Activated CD4-positive, alpha-beta memory T cell treated with anti-CD3 and anti-CD28 coated beads, Interleukin-2, amount 10 ng/mL, durations not matched to agents 7 days and 5 days (primary cell): ENCODE results near the gene GRAPL. TPM values are rescaled to one million over a fixed set of nuclear protein-coding genes. Genes with fewer than 3 reads are reported as not detected.
"Not testable (repeated sequence)": the region's sequence is repeated elsewhere in the genome, so short reads cannot be mapped to it uniquely, and the experiment has no call there.

Experiments used
- CTCF ChIA-PET: fragments of 350-600 bp; sonication (Branson Sonifier 250); formaldehyde crosslinking; loops from one replicate; lab custom pipeline; 2021; ENCODE audit warnings: antibody characterized with exemption, inconsistent platforms; lab: Charles Lee
- POLR2A ChIA-PET: fragments of 350-600 bp; sonication (Branson Sonifier 250); formaldehyde crosslinking; loops from one replicate; lab custom pipeline; 2021; ENCODE audit warnings: antibody characterized with exemption; lab: Charles Lee
- DNase-seq: peaks from one replicate; pipeline ENCODE4 v3.0.0-alpha.2; 2020
- H3K27ac Mint-ChIP-seq: one replicate; pipeline ENCODE4 v1.8.0; 2021; ENCODE audit warnings: mild to moderate bottlenecking, mixed read lengths
- H3K27me3 Mint-ChIP-seq: one replicate; pipeline ENCODE4 v1.8.0; 2021; ENCODE audit warnings: mixed read lengths
- H3K36me3 Mint-ChIP-seq: one replicate; pipeline ENCODE4 v1.8.0; 2021; ENCODE audit warnings: low read depth, mixed read lengths
- H3K4me1 Mint-ChIP-seq: one replicate; pipeline ENCODE4 v1.8.0; 2021; ENCODE audit warnings: mixed read lengths
- H3K4me3 Mint-ChIP-seq: one replicate; pipeline ENCODE4 v1.8.0; 2021; ENCODE audit warnings: mild to moderate bottlenecking, mixed read lengths
- H3K9me3 Mint-ChIP-seq: one replicate; pipeline ENCODE4 v1.8.0; 2021; ENCODE audit warnings: mixed read lengths
- total RNA-seq, 2 experiments: library from RNA; stranded (reverse); gene quantifications; one replicate each; pipeline ENCODE4 v1.2.3, GENCODE V29; 2021

GRAPL gene
- total RNA-seq, 2 experiments from 2014 or later: 9.2 to 10.1 TPM

DNA sequence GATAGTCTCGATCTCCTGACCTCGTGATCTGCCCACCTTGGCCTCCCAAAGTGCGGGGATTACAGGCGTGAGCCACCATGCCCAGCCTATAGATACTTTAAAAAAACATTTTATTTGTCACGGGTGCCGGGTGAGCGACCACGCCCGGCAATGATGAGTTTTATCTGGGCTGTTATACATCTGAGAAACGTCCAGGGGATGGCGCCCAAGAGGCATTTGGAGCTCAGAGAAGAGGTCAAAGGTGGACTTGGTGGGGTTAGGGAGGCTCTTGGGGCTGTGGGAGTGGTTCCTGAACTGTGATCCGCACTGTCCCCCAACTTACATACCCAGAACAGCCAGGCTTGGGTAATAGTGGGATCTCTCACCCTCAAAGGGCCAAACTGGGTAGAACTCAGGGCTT, 8.7 kb upstream of the GRAPL start:
- DNase-seq, H3K4me1 Mint-ChIP-seq, H3K9me3 Mint-ChIP-seq, CTCF ChIA-PET, H3K27ac Mint-ChIP-seq, H3K36me3 Mint-ChIP-seq, H3K4me3 Mint-ChIP-seq, POLR2A ChIA-PET, H3K27me3 Mint-ChIP-seq: not testable (repeated sequence)

DNA sequence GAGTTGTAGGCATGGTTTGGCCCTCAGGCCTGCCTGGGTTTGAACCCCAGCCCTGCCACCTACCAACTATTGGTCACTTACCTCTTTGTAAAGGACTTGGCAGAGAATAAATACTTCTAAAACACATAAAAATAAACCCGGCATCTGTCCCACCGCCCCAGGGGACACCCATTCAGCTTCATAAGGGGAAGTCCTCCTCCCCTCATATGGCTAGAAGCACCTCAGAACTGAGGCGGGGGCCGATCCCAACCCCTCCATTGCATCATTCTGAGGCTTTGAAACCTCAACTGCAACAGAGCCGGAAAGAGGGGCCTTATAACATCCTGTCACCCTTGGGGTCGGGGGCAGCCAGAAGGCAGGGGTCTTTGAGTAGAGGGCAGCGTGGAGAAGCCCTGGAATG, 2.1 kb upstream of the GRAPL start:
- H3K4me1 Mint-ChIP-seq, H3K9me3 Mint-ChIP-seq, H3K27ac Mint-ChIP-seq, CTCF ChIA-PET, H3K27me3 Mint-ChIP-seq, H3K4me3 Mint-ChIP-seq, POLR2A ChIA-PET, H3K36me3 Mint-ChIP-seq, DNase-seq: not testable (repeated sequence)

DNA sequence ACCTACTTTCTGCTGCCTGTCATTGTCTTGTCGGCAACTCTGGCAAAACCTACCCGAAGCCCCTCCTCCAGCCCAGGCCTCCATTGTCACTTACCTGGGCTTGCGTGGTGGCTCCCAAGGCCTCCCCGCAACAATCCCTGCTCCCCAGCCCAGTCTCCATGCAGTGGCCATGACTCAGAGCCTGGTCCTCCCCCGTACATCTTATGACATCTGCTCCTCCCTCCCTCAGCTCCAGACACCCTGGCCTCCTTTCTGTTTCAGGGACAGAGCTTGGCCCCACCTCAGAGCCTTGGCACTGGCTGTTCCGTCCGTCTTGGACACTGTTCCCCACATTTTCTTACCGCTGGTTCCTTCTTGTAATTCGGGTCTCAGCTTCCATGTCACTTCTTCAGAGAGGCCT, 2.1 kb downstream of the GRAPL start:
- POLR2A ChIA-PET, H3K27me3 Mint-ChIP-seq, H3K27ac Mint-ChIP-seq, CTCF ChIA-PET, H3K4me3 Mint-ChIP-seq, DNase-seq, H3K36me3 Mint-ChIP-seq, H3K9me3 Mint-ChIP-seq, H3K4me1 Mint-ChIP-seq: not testable (repeated sequence)

DNA sequence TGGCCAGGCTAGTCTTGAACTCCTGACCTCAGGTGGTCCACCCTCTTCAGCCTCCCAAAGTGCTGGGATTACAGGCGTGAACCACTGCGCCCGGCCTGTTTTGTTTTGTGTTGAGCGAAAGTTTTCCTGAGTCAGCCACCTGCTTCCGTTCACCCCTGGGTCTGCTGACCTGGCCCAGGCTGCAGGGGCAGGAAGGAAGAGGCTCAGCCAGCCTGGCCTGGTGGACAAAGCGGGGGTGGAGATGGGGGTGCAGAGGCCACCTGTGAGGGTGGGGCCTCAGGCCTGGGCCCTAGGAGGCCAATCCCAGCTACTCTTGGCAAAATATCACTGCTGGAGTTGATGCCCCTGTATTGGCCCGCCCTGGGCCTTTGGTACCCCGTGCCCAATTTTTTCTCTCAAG, 3.7 kb downstream of the GRAPL start:
- H3K36me3 Mint-ChIP-seq, DNase-seq, H3K9me3 Mint-ChIP-seq, H3K27me3 Mint-ChIP-seq, H3K4me3 Mint-ChIP-seq, H3K4me1 Mint-ChIP-seq, CTCF ChIA-PET, POLR2A ChIA-PET, H3K27ac Mint-ChIP-seq: not testable (repeated sequence)

DNA sequence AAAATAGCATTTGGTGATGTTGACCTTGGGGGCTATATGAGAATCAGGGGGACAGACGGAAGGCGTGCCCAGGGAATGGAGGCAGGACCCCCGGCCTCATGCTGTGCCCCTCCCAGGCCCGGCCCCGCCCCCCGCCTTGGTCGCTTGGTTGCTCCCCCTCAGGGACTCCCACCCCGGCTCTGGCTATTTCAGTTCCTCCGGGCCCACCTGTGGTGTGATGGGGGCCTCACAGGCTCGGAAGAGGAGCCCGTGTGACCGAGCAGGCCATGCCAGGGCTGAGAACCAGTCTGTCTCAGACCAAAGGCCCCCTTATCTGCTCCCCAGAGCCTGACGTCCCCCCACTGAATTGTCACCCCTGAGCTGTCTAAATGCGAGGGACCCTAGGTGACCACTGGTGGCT, 4.4 kb downstream of the GRAPL start:
- H3K27me3 Mint-ChIP-seq, H3K4me1 Mint-ChIP-seq, H3K9me3 Mint-ChIP-seq, H3K36me3 Mint-ChIP-seq, H3K27ac Mint-ChIP-seq, CTCF ChIA-PET, DNase-seq, H3K4me3 Mint-ChIP-seq, POLR2A ChIA-PET: not testable (repeated sequence)

- H3K27ac Mint-ChIP-seq, H3K36me3 Mint-ChIP-seq, H3K4me3 Mint-ChIP-seq, H3K4me1 Mint-ChIP-seq, POLR2A ChIA-PET, CTCF ChIA-PET, DNase-seq, H3K27me3 Mint-ChIP-seq, H3K9me3 Mint-ChIP-seq: not testable (repeated sequence)
Measured at GRCh38 chr17:19133793-19134192, 6.4 kb downstream of the GRAPL start.

DNA sequence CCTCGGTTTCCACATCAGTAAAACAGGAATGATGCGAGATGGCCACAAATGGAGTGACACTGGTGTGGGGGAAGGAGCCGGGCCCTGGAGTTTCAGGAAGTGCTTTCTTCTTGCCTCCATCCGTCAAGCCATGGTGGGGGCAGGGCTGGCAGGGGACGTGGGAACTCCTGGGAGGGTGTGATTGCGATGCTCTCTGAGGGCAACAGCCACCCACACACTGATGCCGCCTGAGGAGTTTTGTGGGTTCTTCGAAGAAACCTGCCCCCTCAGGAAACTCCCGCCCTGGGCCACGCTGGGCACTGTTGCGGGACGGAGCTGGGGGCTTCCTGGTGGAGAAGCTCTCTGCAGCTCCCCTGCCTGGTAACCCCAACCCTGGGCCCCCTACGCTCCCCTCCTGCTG, 8.0 kb downstream of the GRAPL start:
- H3K27ac Mint-ChIP-seq, H3K27me3 Mint-ChIP-seq, H3K9me3 Mint-ChIP-seq, H3K4me3 Mint-ChIP-seq, POLR2A ChIA-PET, DNase-seq, H3K4me1 Mint-ChIP-seq, H3K36me3 Mint-ChIP-seq, CTCF ChIA-PET: not testable (repeated sequence)

- DNase-seq, H3K4me3 Mint-ChIP-seq, POLR2A ChIA-PET, H3K27ac Mint-ChIP-seq, H3K36me3 Mint-ChIP-seq, H3K9me3 Mint-ChIP-seq, H3K27me3 Mint-ChIP-seq, CTCF ChIA-PET, H3K4me1 Mint-ChIP-seq: not testable (repeated sequence)
Measured at GRCh38 chr17:19136138-19136537, 8.7 kb downstream of the GRAPL start.

DNA sequence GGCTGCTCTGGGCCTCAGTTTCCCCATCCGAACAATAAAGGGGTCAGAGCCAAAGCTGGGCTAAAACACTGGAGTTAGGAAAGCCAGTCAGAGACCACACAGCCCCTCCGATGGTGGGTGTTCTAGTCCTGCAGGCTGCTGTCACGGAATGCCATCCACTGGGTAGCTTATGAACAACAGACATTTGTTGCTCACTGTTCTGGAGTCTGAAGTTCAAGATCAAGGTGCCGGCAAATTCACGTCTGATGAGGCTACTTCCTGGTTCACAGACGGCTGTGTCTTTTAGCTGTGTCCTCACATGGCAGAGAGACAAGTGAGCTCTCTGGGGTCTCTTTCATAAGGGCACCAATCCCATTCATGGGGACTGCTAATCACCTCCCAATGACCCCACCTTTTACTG, 9.2 kb downstream of the GRAPL start:
- H3K27ac Mint-ChIP-seq, CTCF ChIA-PET, H3K9me3 Mint-ChIP-seq, H3K36me3 Mint-ChIP-seq, POLR2A ChIA-PET, DNase-seq, H3K27me3 Mint-ChIP-seq, H3K4me3 Mint-ChIP-seq, H3K4me1 Mint-ChIP-seq: not testable (repeated sequence)

DNA sequence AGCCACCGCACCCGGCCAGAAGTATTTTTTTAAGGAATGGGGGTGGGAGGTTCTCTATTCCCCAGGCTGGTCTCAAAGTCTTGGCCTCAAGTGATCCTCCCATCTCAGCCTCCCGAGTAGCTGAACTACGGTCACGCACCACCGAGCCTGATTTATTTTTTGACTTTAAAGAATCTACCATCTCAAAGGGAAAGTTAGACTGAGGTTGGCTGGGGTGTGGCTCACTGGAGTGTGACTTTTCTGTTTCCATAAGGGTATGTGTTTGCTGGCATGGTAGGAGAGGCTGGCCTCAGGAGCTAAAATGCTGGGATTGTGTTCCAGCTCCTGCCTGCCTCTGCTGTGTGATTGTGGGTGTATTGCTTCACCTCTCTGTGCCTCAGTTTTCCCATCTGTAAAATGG, 10.6 kb downstream of the GRAPL start:
- H3K9me3 Mint-ChIP-seq, DNase-seq, H3K36me3 Mint-ChIP-seq, H3K4me1 Mint-ChIP-seq, CTCF ChIA-PET, H3K4me3 Mint-ChIP-seq, H3K27ac Mint-ChIP-seq, H3K27me3 Mint-ChIP-seq, POLR2A ChIA-PET: not testable (repeated sequence)

DNA sequence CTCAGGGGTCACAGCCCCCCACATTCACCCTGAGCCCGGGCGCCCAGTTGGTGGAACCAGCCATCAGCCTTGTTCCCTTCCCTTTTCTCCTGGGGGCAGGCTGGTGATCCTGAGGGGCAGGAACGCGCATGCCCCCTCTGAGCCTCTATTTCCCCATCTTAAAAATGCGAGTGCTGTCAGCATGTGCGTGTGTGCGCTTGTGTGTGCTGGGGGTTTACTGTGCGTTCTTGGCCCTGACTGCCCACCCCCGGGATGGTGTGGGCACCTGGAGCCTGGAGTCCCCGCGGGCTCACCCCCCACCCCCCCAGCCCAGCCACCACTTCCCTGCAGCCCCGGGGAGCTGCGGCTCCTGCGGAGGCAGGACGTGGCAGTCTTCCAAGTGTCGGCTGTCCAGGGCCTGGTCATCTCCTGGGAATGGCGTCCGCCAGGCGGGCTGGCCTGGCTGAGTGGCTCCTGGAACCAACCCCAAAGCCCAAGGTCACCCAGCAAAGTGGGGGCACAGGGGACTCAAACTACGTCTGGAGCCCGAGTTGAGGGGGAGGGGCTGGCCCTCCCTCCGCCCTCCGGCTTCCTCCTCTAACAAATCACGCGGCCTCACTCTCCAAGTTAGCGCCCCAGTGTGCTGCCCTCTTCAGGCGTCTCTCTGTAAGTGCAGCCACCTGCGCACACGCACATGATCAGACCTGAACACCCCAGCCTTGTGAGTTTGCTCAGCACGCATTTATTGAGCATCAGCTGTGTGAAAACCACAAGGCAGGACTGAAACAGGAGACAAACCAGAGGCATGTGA, 14.2 kb downstream of the GRAPL start:
- H3K4me3 Mint-ChIP-seq, H3K4me1 Mint-ChIP-seq, H3K27ac Mint-ChIP-seq, CTCF ChIA-PET, H3K36me3 Mint-ChIP-seq, H3K9me3 Mint-ChIP-seq, H3K27me3 Mint-ChIP-seq, DNase-seq, POLR2A ChIA-PET: not testable (repeated sequence)

- CTCF ChIA-PET, POLR2A ChIA-PET, H3K9me3 Mint-ChIP-seq, H3K27me3 Mint-ChIP-seq, H3K36me3 Mint-ChIP-seq, H3K4me1 Mint-ChIP-seq, H3K4me3 Mint-ChIP-seq, H3K27ac Mint-ChIP-seq: not testable (repeated sequence)
- DNase-seq: peak; percentile 47
Measured at GRCh38 chr17:19142419-19142818, 15.0 kb downstream of the GRAPL start.

DNA sequence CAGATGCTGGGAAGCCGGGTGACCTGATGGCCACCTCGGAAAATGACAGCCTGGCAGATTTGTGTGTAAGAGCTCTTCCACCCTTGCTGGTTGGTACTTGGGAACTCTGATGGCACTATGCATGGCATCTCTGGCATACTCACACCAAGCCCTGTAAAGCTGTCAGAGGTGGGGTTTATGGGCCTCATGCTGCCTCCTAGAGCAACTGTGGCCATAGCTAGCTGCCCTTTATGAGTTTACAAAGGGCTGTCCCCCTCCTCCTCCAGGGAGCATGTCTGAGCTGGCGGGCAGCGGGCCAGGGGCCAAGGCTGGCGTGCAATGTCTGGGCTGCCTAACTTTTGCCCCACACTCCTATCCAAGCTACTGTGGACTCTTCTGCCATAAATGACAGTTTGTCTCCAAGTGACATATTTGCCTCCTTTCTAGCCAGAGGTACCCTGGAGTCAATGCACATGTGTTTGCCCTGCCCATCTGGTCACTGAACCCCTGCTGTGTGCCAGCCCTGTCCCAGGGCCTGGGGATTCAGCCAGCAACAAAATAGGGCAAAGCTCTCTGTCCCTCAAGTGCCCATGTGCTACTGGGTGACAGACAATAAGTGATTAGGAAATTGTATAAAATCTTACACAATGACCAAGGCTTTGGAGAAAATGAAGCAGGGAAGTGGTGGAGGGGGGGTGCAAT, 15.8 kb downstream of the GRAPL start:
- CTCF ChIA-PET, DNase-seq, H3K4me3 Mint-ChIP-seq, H3K36me3 Mint-ChIP-seq, H3K4me1 Mint-ChIP-seq, H3K27ac Mint-ChIP-seq, POLR2A ChIA-PET, H3K27me3 Mint-ChIP-seq, H3K9me3 Mint-ChIP-seq: not testable (repeated sequence)

DNA sequence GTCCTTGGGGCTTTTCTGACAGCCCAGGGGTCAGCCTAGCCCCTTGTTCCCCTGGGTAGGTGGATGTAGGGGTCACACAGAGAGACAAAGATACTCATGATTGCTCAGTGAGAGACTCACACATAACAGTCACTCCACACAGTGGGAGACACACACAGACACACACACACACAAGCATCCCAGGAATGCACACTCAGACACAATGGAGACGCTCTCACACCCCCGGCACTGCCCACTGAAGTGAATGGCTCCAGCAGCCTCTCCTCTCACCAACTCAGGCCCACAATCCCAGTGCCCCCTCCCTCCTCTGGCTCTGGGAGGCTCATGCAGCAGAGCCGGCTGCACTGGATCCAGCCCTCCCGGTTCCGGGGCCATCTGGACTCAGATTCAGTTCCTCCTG, 17.0 kb downstream of the GRAPL start:
- H3K36me3 Mint-ChIP-seq, H3K4me3 Mint-ChIP-seq, DNase-seq, H3K4me1 Mint-ChIP-seq, CTCF ChIA-PET, H3K27me3 Mint-ChIP-seq, H3K9me3 Mint-ChIP-seq, H3K27ac Mint-ChIP-seq, POLR2A ChIA-PET: not testable (repeated sequence)
